ENCODE results near the gene TSHZ3.

Gene TSHZ3

DNA sequence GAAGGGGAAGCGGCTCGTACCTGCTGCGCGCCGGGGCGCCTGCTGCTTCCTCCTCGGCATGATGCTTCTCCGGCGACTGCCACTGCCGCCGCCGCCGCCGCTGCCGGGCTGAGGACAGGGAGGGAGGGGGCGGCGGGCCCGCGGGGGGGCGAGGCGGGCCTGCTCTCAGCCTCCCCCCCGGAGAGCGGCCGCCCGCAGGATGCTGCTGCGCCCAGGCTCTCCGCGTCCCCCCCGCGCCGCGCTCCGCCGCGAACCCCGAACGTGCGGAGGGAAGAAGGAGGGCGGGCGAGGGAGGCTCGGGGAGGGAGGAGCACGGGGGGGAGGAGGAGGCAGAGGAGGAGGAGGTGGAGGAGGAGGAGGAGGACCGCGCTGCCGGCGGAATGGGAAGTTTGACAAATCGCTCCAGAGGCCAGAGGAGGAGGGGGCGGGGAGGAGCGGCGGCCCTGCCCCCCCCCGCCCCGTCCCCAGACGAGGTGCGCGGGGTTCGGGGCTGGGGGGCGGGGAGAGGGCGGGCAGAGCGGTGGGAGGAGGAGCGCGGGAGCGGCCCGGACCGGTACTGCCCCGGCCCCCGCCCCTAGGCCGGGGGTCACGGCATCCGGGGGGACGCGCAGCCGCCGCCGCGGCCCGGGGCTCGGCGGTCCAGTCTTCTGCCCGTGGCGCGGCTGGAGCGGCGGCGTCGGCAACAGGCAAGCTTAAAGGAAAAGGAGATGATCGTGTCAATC, at the start of gene TSHZ3:
TSHZ3 (minus strand) TSS at position 277 of the 722 bp plus-strand sequence; CDS start at position 60, 217 bp downstream.
- peak; percentile 50 for DNase-seq

GRCh38 chr19:31397308-31397707, 48.1 kb upstream of the TSHZ3 start:
- no peak for DNase-seq

GRCh38 chr19:31392464-31392863, 43.2 kb upstream of the TSHZ3 start:
- no peak for DNase-seq

- DNase-seq = no peak
These were observed 42.3 kb upstream of the TSHZ3 start for GRCh38 chr19:31391518-31391917.

DNA sequence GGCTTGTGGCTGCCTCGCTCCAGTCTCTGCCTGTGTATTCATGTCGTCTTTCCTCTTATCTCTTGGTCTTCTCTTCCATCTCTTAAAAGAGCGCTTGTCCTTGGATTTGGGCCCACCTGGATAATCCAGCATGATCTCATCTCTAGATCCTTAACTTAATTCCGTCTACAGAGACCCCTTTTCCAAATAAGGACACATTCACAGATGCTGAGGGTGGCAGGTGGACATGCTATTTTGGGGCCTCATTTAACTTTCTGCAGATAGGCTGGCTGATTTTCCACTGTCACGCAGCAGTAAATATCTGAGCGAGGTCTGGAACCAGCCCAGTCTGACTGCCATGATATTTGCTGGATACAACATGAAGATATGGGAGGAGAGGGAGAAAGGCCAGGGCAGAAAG, 41.5 kb upstream of the TSHZ3 start:
- no peak for DNase-seq

GRCh38 chr19:31389874-31390273, 40.6 kb upstream of the TSHZ3 start:
- no peak for DNase-seq

GRCh38 chr19:31387717-31388301, 38.6 kb upstream of the TSHZ3 start:
- DNase-seq = no peak

- DNase-seq = no peak
These were observed 37.6 kb upstream of the TSHZ3 start for GRCh38 chr19:31386806-31387205.

- no peak for DNase-seq
These were observed 36.5 kb upstream of the TSHZ3 start for GRCh38 chr19:31385744-31386143.

- DNase-seq = no peak
These were observed 34.3 kb upstream of the TSHZ3 start for GRCh38 chr19:31383553-31383952.

DNA sequence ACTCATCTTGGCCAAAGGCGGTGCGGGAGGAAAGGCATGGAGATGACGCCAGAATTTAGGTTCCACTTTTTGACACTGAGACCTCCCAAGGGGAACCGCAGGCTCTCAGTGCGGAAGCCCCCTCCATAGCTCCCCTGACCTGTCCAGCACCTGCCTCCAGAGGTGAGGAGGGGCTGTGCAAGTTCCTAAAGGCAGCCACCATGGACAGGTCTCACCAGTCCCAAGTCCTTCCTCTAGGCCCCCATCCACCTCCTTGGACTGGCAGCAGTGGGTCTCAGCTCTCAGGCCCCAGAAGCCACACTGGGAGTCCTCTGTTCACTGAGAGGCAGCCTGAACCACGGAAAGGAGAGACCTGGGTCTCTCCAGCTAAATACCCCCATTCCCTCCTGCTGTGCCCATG, 31.6 kb upstream of the TSHZ3 start:
- DNase-seq = no peak

DNA sequence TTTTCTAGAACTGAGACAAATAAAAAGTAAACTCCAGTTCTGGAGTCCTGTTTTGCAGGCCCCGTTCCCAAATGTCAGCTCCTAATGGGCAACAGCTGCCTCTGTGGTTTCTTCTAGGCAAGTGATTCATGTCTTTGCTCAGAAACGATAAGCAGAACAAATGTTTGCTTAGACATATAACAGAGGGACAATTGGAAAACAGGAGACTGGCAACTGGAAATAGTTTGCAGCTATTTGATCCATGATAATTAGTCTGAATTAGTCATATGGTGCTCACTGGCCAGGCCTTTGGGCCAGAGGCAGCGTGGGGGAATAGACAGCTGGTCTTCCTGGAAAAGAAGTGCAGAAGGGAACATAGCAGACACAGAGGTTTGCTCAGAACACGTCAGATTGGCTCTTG, 29.2 kb upstream of the TSHZ3 start:
- no peak for DNase-seq

- no peak for DNase-seq
These were observed 28.5 kb upstream of the TSHZ3 start for GRCh38 chr19:31377736-31378135.

GRCh38 chr19:31372246-31372781, 23.1 kb upstream of the TSHZ3 start:
- no peak for DNase-seq

DNA sequence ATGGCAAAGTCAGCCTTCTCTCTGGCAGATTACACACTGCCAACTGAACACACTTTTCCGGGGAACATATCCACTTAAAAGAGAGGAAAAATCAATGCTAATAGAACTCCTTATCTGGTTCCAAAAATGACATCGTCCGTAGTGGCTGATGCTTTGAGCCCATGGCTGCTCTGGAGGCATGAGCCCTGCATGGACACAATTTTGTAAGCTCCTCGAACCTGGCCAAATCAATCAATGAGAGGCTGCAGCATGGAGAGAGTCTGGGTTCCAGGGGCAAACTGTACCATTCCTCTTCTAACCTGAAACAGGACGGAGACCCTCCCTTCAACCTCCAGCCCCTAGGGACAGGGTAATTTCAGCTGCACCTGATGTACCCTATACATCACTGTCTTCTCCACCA, 21.0 kb upstream of the TSHZ3 start:
- no peak for DNase-seq

GRCh38 chr19:31364963-31365362, 15.7 kb upstream of the TSHZ3 start:
- no peak for DNase-seq

- DNase-seq = no peak
These were observed 12.5 kb upstream of the TSHZ3 start for GRCh38 chr19:31361728-31362127.

DNA sequence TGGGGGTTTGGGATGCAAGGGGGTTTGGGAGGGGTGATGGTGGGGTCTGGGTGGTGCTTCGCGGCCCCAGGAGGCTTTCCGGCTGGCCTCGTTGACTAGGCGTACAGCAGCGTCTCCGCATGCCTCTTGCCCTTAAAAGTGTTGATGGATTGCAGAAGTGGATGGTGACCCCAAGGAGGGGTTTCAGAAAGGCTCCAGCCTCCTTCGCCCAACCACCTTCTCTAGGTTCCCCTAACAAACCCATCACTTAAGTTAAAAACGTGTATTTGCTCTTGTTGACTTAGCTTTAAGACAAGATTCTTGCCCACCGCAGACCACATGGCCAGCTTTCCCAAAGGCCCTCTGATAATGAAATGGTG, 8.1 kb upstream of the TSHZ3 start:
- no peak for DNase-seq

DNA sequence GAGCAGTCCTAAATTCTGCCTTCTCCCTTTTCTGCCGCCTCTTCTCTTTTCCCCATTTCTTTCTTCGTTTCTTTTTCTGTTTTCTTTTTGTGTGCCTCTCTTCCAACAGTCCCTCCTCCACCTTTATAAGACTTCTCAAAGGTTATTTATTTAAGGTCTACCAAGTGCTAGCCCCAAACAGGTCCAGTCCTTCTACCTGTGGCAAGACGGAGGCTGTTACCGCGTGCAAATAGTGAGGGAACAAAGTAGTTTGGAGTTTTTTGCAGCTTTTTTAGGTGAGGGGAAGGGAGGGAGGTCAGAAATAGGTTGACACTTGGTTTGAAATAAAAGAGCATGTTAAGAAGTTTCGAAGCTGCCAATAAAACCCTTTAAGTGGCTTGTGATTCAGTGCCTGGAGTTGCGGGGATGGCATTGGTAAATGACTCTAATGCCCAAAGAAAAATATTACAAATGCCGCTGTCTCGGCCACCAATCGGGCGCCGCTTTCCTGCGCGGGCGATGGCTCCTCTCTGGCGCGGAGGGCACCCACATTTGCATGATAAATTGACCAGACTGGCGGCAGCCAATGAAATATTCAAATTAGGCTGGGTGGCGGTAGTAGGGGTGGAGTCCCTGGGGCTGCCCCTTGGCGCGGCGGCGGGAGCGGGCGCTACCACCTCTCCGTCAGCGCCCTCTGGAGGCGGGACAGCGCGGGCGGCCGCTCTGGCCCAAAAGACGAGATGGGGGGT, 7.5 kb upstream of the TSHZ3 start:
- peak; percentile 58 for DNase-seq

DNA sequence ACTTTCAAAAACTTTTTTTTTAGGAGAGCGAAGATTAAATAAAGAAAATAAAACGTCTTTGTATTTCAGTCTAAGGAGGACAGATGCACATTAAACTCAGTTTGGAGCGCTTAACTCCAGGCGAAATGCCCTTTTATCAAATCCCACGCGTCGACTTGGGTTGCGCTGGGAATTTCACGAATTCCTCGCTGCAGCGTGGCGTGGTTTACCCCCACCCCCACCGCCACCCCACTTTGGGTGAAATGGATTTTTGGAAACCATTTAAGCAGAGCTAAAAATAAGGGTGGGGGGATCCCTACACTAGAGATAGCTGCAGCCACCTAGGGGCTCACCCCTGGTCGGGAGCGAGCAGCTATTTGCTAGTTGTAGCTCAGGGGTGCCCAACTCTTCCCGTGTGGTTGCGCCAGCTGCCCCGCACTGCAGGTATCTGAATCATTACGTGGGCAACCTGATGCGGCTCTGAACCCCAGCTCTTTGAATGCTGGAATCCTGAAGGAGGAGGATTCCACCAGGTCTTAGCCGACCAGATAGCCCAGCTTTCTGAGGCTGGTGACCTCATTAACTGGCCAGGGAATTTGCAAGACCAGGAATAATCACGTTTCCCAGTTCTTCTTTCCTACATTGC, 6.5 kb upstream of the TSHZ3 start:
- no peak for DNase-seq

- DNase-seq = no peak
These were observed 5.8 kb upstream of the TSHZ3 start for GRCh38 chr19:31354799-31355664.

- DNase-seq = no peak
These were observed 5.1 kb upstream of the TSHZ3 start for GRCh38 chr19:31354316-31354715.

DNA sequence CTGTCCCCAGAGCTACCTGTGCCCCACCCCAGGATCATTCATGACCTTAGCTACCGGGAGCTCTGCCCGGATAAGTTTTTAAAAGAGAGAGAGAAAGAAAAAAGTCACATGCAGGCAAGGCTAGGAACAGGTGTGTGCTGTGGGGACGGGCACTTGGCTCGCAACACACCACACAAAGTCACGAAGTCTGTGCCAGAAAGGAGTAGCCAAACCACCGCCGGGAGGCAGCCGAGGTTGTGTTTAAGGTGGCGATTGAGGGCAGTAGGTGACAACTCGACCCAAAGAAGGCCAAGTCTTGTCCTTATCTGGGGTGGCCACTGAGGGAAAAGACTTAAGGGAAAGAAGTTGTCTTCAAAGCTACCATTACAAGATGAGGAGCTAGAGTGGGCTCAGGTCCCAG, 4.6 kb upstream of the TSHZ3 start:
- no peak for DNase-seq
